D721Med (cell line): Measurements from ENCODE around the gene CTDSP2.
"Not testable (repeated sequence)": the region's sequence is repeated elsewhere in the genome, so short reads cannot be mapped to it uniquely, and the experiment has no call there.

Experiments
- DNase-seq: peaks from one replicate; pipeline ENCODE4 v3.0.0; 2011; ENCODE audit warnings: low spot score; ENCODE audit not compliant: insufficient read length
- FAIRE-seq: peaks from 2 replicates; lab custom pipeline; 2011; peaks lifted over from hg19 to GRCh38; lab: Jason Lieb, UNC
- TF ChIP-seq, protein P1 (sequence below): IDR thresholded peaks from 2 replicates; pipeline ENCODE4 v1.5.1; 2012; ENCODE audit warnings: mild to moderate bottlenecking, control low read depth; ENCODE audit not compliant: insufficient read depth; ENCODE audit errors: missing control alignments

CTDSP2 gene

DNA sequence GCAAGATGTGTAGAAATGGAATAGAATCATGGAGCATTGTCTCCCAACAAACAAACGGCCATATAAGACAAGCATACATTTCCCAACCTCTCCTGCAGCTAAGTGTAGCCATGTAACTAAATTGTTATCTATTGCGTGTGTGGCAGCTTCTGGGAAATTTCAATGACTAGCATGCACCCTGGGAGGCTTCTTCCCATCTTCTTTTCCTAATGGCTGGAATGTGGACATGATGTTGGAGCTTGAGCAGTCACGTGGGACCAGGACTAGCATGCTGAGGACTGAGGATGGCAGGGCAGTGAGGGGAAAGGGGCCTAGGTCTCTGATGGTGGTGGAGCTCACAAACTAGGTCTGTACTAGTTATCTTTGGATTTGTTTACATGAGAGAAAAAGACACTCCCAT lies 21.7 kb upstream of the CTDSP2 start:
- FAIRE-seq (no peak), DNase-seq (no peak)
- TF ChIP-seq, protein P1, sequence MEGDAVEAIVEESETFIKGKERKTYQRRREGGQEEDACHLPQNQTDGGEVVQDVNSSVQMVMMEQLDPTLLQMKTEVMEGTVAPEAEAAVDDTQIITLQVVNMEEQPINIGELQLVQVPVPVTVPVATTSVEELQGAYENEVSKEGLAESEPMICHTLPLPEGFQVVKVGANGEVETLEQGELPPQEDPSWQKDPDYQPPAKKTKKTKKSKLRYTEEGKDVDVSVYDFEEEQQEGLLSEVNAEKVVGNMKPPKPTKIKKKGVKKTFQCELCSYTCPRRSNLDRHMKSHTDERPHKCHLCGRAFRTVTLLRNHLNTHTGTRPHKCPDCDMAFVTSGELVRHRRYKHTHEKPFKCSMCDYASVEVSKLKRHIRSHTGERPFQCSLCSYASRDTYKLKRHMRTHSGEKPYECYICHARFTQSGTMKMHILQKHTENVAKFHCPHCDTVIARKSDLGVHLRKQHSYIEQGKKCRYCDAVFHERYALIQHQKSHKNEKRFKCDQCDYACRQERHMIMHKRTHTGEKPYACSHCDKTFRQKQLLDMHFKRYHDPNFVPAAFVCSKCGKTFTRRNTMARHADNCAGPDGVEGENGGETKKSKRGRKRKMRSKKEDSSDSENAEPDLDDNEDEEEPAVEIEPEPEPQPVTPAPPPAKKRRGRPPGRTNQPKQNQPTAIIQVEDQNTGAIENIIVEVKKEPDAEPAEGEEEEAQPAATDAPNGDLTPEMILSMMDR: no peak

DNA sequence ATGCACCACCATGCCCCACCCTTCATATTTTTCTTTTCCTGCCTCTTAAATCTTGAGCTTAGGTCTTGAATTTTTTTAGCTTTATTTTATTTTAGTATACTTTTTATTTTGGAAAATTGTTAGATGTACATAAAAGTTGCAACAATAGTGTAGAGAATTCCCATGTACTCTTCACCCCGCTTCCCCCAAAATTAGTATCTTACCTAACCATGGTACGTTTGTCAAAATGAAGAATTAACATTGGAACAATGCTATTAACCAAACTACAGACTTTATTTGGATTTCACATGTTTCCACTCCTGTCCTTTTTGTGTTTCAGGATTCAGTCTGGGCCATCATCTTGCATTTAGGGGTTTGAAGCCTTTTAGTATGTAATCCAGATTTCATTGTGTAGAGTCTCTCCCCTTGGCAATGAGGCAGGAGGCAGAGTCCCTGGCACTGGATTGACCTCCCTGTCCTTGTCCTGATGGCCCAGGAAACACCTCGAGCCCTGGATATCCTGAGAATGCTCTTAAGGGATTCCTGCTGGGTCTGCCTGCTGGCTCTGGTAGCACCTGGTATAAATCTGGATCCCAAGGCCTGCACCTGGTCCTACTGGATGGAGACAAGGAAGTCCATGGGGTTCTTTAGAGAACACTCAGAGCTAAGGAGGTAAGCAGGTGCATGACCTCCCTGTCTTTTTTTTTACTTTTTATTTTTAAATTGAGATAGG lies 19.9 kb upstream of the CTDSP2 start:
- TF ChIP-seq, protein P1: no peak
- FAIRE-seq (no peak), DNase-seq (no peak)

DNA sequence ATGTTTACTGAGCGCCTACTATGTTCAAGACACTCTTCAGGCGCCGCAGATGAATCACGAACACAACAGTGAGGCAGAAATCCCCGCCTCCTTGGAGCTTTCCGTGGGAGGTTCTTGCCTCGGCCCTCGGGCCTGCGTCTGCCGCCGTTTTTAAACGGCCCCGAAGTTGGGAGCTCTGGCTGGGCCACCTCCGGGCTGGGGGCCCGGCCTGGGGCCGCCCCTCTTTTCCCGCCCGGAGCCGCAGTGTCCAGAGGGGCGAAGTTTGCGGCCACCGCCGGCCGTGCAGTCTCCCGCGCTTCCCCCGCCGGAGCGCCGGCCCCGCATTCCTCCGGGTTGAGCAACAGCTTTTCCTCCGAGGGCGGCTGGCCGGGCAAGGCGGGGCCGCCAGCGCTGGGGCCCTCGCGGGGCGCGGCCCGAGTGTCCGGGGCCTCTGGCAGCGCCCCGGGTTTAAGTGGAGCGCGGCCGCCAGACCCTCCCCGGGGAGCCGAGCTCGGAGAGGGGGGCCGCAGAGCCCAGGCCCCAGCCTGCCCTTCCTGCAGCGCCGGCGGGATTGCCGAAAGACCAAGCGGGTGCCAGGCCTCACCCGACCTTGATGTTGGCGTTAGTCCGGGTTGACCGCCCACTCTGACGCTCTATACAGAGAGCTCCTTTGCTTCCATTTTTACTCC lies 18.7 kb upstream of the CTDSP2 start:
- DNase-seq: peak; percentile 45
- FAIRE-seq: no peak

DNA sequence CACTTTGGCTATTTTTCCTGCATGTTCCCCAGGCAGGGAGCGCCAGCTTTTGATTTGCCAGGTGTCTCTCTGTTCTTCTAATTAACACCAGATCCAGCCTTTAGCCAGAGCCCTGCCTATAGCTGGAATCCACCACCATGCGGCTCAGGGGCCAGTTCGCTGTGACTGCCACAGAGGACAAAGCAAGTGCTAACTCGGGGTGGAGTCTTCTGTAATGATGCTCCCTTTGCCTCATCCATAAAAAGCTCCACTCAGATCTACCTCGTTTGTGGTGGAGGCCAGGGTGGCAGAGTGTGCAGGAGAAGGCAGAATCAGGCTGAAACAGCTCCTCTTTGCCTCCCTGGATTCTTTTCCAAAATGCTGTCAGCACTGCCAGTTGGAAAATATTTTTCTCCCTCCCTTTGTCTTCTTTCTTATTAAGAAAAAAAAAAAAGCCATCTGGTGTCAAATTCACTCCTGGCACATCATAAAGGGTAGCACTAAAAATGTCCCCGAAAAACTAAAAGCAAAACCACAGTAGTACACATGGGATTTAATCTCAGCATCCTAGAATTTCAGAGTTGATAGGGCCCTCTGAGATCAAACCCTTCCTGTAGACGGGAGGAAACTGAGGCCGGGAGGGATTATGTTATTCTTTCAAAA lies 18.0 kb upstream of the CTDSP2 start:
- DNase-seq: no peak
- TF ChIP-seq, protein P1: no peak
- no peak for FAIRE-seq

More for the DNA sequence above, 18.7 kb upstream of the CTDSP2 start:
- TF ChIP-seq, protein P1: no peak

DNA sequence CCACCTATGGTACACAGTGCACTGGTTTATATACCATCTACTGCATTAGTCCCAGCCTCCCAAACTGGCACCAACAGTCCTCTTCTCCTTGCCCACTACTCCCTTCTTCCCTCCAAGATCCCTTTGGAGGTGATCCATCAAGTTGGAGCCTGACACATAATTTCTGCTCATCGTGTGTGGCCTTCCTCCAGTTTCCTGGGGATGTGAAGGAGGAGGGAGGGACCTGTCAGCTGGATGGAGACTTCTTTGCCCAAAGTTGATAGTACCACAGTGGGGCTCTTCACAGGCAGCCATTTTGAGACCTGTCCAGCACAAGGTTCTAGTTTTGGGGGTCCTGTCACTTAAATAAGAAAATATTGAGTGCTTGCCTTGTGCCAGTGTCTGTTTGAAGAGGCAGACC lies 17.1 kb upstream of the CTDSP2 start:
- DNase-seq (no peak), FAIRE-seq (no peak)
- TF ChIP-seq, protein P1: no peak

DNA sequence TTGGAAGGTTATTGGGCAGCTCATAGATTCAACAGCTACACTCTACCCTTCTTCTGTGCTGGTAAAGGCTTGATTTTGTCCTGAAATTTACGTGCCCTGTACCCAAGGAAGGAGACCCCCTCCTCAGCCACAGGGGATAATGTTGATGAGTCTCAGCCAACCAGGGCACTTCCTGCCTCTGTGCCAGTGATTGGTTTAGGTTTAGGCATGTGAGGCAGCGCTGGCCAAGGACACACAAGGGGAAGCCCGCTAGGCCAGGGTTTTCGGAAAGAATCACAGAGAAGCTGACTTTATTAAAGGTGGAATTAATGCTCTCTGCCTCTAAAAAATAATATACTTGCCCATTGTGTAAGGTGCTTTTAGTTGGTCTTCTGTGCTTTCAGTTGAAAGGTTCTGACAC lies 15.4 kb upstream of the CTDSP2 start:
- DNase-seq: no peak
- TF ChIP-seq, protein P1: no peak
- no peak for FAIRE-seq

DNA sequence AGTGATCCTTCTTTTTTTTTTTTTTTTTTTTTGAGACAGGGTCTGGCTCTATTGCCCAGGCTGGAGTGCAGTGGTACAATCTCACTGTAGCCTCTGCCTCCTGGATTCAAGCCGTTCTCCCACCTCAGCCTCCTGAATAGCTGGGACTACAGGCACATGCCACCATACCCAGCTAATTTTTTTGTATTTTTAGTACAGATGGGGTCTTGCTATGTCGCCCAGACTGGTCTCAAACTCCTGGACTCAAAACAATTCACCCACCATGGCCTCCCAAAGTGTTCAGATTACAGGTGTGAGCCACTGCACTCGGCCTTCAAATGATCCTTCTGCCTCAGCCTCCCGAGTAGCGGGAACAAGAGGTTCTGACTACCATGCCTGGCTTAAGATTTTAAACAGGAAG lies 14.4 kb upstream of the CTDSP2 start:
- FAIRE-seq, DNase-seq: not testable (repeated sequence)
